Measurements from ENCODE around the gene OR14J1.
"Not testable (repeated sequence)": the region's sequence is repeated elsewhere in the genome, so short reads cannot be mapped to it uniquely, and the experiment has no call there.

Gene OR14J1, protein sequence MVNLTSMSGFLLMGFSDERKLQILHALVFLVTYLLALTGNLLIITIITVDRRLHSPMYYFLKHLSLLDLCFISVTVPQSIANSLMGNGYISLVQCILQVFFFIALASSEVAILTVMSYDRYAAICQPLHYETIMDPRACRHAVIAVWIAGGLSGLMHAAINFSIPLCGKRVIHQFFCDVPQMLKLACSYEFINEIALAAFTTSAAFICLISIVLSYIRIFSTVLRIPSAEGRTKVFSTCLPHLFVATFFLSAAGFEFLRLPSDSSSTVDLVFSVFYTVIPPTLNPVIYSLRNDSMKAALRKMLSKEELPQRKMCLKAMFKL
- total RNA-seq: 0 reads per million in 3 experiments

DNA sequence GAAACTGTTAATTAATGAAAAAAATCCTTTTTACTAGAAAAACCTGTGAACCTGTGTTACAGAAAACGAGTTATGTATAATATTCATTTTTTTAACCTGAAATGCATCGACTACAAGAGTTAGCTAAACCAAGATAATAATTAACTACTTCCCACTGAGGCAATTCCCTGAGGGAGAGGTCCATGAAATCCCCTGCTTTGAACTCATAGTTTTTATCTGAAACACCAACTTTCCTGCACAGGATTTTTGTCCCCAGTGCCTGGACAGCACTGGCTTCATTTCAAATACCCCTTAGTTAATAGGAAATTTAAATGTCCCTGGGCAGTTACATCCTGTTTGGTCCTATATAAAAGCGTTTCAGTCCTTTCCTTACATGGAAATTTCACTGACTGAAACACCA, at the start of gene OR14J1:
TSS of gene OR14J1 (plus strand) at position 386 of the 400 bp plus-strand sequence. CDS start 4,989 bp downstream, outside the sequence.
- no peak for DNase-seq

DNA sequence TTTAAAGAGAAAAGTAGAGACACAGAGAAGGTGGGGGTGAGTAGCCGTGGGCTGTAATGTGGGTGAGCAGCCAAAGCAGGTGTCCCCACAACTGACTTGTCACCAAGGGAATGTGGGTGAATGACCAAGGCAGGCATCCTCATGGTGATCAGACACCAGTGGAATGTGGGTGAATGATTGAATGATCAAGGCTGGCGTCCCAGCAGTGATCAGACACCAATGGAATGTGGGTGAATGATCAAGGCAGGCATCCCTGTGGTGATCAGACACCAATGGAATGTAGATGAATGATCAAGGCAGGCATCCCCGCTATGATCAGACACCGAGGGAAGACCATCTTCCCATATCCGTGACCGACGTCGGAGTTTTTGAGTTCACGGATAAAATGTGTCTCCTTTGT, 49.8 kb upstream of the OR14J1 start:
- no peak for DNase-seq

DNA sequence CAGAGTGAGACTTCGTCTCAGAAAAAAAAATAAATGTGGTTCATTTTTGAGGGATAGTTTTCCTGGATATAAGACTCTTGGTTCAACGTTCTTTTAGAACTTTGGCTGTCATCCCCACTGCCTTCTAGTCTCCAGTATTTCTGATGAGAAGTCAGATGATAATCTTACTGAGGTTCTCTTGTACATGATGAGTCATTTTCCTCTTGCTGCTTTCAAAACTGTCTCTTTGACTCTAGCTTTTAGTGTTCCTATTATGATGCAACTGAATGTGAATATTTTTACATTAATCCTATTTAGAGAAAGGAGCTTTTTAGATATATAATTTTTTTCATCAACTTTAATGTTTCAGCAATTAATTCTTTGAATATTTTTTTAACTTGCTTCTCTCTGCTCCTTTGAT, 46.0 kb upstream of the OR14J1 start:
- DNase-seq: no peak

DNA sequence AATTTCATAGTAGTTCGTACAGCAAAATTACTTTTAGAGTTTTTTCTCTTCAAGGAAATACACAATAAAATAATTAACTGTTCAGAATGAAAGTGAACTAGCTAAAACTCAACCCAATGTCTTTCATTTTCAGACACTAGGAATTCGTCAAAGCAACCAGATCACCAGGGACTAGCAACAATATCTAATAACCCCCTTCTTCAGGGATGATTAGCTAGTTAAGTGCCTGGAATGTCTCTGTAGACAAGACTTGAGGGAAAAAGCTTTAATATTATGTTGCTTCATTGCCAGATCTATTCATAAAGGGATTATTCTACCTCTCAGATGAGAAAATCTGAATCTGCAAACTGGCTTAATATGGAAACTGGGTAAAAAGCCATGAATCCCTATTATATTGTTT, 41.8 kb upstream of the OR14J1 start:
- no peak for DNase-seq

DNA sequence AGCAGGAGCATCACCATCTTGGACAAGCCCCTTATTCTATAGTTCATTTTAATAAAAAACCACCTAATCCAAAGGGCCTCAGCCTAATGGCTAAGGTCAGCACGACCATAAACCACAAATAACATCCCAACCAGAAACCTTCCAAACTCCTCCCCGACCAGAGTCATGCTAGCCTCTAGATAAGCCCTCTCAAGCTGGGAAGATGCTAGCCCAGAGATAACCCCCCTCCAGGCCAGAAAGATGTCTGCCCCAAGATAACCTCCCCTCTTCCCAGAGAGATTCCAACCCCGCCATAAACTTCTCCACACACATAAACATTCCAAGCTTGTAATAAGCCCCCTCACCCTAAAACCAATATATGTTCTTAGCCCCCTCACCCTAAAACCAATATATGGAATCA, 38.5 kb upstream of the OR14J1 start:
- DNase-seq: no peak

GRCh38 chr6:29294499-29294914, 7.0 kb upstream of the OR14J1 start:
- no peak for DNase-seq

DNA sequence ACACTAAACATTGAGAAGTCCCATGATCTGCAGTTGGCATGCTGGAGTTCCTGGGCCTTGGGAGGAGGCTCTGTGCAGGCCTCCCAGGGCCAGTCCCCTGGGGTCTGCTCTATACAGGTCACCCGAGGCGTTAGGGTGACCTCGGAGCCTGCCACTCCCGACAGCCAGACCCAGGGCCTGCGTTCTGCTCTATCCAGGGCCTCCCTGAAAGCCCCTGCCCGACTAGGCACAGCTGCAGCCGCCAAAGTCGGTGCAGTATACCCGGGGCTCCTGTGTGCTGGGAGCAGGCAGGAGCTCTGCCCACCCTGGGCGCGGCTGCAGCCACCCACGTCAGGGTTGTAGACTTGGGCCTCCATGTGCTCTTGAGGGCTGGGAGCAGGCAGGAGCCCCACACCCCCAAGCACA, 6.3 kb upstream of the OR14J1 start:
- no peak for DNase-seq

DNA sequence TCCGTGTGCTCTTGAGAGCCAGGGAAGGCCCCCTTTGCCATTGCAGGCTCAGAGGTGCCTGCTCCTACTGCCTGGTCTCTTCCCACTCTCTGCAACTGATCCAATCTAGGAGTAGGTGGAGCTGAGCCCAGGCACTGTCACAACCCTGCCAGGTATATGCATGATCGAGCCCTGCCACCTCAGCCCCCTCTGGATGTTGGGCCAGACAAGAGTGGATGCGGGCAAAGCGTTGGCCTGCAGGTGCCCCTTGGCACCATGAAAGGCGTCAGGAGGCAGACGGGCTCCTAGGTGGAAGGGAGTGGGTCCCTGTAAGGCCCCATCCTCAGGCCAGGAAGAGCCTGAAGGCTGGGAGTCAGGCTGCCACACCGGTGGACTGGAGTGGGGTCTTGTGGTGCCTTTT, 5.9 kb upstream of the OR14J1 start:
- DNase-seq: no peak

DNA sequence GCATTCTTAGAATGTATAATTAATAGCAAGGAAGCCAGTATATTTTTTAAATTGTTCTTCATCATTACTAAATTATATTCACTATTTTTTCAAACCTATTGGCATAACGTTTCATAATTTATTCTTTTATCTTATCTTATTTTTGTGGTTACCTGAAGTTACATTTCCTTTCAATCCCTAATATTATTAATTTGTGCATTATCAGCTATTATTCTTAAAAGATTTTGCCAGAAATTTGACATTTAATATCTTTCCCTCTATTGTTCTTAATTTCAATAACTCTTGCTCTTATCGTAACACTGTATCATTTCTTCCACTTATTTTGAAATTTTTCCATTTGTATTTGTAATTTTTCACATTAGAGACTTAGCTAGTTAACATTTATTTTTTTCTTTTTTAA, 18.4 kb downstream of the OR14J1 start:
- no peak for DNase-seq

- not testable (repeated sequence) for DNase-seq
Measured at GRCh38 chr6:29323332-29323731, 21.8 kb downstream of the OR14J1 start.

DNA sequence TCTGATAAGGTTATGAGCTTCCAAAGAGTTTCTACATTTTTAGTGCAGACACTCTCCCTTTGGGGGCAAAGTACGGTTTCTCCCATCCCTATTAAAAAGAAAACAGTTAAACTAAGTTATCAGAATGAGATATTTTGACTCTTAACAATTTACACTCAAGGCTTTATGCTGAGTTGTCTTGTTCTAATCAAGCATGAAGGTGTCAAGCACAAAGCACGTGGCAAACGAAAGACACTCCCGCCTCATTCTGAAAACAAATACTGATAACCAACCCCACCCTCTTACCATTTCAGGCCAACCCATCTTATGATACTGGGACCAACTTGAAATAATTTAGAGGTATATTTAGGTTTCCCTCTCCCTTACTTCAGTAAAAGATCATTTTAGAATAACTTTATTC, 24.3 kb downstream of the OR14J1 start:
- DNase-seq: no peak

- DNase-seq: no peak
Measured at GRCh38 chr6:29332676-29333075, 31.2 kb downstream of the OR14J1 start.

GRCh38 chr6:29336269-29336668, 34.8 kb downstream of the OR14J1 start:
- DNase-seq: no peak

- no peak for DNase-seq
Measured at GRCh38 chr6:29345380-29345779, 43.9 kb downstream of the OR14J1 start.

GRCh38 chr6:29349348-29349747, 47.8 kb downstream of the OR14J1 start:
- DNase-seq: not testable (repeated sequence)

DNA sequence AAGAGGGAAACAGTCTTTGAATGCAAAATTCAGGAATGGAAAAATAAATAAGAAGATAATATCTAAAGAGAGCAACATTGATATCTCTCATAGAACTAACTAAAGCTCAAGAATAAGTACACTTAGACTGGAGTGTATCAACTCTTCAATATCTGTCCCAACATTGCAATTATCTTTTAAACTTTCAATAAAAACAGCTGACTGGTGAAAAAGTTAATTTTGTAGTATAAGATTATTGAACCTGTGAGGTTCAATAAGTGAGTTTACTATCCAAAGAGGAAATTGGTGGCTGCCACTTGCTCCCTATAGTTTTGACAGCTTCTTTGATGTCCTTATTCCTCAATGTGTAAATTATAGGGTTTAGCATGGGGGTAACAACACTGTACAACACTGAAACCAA, 53.5 kb downstream of the OR14J1 start:
- no peak for DNase-seq

DNA sequence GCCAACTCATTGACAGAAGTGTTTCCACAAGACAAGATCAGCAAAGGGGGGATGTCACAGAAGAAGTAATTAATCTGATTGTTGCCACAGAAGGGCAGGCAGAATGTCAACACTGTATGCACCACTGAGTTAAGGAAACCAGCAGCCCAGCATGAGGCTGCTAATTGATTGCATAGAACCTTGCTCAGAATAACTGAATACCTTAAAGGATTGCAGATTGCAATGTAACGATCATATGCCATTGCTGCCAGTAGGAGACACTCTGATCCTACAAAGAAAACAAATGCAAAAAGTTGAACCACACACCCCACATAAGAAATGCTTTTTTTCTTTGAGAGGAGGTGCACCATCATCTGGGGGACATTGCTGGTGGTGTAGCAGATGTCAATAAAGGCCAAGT, 54.1 kb downstream of the OR14J1 start:
- no peak for DNase-seq
